ENCODE data around the gene ELL2.

The ELL2 gene

DNA sequence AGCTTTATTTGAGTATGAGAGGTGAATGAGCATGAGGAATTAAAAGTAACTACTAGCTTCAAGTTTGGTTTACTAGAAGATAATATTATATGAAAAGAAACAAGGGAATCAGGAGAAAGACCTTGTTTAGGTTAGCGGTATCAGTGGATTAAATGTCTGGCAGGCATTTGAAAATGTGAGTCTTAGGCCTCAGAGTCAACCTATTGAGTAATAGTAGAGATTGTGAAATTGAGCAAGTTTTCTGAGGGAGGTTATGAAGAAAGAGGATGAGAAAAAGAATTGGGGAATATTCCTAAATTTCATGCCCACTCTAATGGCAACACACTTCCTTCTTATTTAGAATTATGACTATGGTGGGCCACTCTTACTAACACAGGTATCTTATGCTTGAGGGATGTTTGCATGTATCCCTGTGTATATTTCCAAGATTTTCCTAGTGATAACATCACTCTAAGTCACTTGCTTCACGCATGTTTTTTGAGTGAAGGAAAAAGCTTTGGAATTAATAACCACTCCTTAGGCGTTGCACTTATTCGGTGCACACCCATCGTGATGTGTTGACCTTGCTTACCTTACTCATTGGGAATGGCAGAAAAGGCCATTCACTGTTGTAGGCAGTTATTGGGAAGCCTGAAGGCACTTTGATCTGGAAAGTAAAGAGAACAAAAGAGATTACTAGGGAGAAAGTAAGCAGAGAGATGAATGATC is 8.2 kb upstream of the ELL2 start:
- Mint-ChIP-seq H3K27me3 (peaks cover 8% of the 10 kb centered on the region), H3K27ac (no peak overlapping the region), H3K4me3 (no peak overlapping the region), H3K4me1 (no peaks in the 10 kb centered on the region), H3K36me3 (no peaks in the 10 kb centered on the region), H3K9me3 (no peaks in the 10 kb centered on the region)
- CTCF ChIA-PET, result interaction anchor here (0.6 kb wide), 1 partner anchor 527 kb away, joined by 5 read pairs; no protein-coding TSS in a partner anchor
- no peak for DNase-seq

DNA sequence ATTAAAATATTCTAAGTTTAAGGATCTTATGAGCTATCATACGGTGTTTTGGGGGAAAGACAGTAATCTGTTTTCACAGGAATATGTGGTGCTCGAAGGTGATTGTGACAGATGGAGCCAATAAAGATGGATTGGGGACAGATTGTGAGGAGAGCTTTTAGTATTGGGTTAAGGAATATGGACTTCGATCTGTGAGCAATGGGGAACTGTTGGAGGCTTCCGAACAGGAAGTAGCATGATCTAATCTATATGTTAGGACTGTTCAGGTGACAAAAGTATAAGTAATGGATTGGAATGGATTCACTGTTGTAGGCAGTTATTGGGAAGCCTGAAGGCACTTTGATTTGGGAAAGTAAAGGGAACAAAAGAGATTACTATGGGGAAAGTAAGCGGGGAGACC is 7.4 kb upstream of the ELL2 start:
- Mint-ChIP-seq H3K27me3 (peaks cover 7% of the 10 kb centered on the region), H3K27ac (no peak overlapping the region), H3K9me3 (no peaks in the 10 kb centered on the region), H3K4me3 (no peak overlapping the region), H3K36me3 (no peaks in the 10 kb centered on the region), H3K4me1 (no peaks in the 10 kb centered on the region)
- DNase-seq, result no peak
- CTCF ChIA-PET, result interaction anchor here (0.6 kb wide), 1 partner anchor 527 kb away, joined by 5 read pairs; no protein-coding TSS in a partner anchor

GRCh38 chr5:95967236-95967635 is 5.6 kb upstream of the ELL2 start:
- Mint-ChIP-seq H3K27ac (no peak overlapping the region), H3K36me3 (no peaks in the 10 kb centered on the region), H3K27me3 (peaks cover 9% of the 10 kb centered on the region), H3K4me3 (no peak overlapping the region), H3K4me1 (peaks cover 5% of the 10 kb centered on the region), H3K9me3 (no peaks in the 10 kb centered on the region)
- no peak for DNase-seq
- CTCF ChIA-PET, result interaction anchor here (2.0 kb wide), 1 partner anchor 109 kb away, joined by 4 read pairs; no protein-coding TSS in a partner anchor

DNA sequence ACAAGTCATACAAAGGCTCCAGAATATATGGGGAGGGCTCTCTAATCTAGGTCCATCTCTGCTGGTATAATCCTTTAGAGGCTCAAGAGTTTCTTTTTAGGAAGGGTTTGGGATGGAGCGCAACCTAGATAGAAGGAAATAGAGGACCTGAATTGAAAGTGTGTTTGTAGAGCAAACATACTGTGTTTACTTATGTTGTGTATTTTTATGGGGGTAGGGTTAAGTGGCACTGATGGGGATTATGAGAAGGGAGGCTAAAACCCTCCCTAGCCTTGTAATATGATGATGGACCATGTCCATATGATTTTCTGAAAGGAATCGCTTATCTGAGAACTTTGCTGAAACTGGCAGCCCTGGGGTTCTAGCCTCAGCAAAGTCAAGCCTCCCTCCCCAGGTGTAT is 4.4 kb upstream of the ELL2 start:
- Mint-ChIP-seq H3K4me1 (peaks cover 11% of the 10 kb centered on the region), H3K27ac (no peak overlapping the region), H3K9me3 (no peaks in the 10 kb centered on the region), H3K4me3 (no peak overlapping the region), H3K27me3 (peaks cover 15% of the 10 kb centered on the region), H3K36me3 (no peaks in the 10 kb centered on the region)
- DNase-seq, result no peak
- CTCF ChIA-PET, result no interaction called here

GRCh38 chr5:95963650-95964410 is 2.2 kb upstream of the ELL2 start:
- H3K36me3 Mint-ChIP-seq, result no peaks in the 10 kb centered on the region
- H3K27ac Mint-ChIP-seq, result no peak overlapping the region
- peaks cover 24% of the 10 kb centered on the region for H3K27me3 Mint-ChIP-seq
- no peak for DNase-seq
- CTCF ChIA-PET, result interaction anchor here (3.2 kb wide), 1 partner anchor 373 kb away, joined by 16 read pairs; no protein-coding TSS in a partner anchor
- no peak overlapping the region for H3K4me3 Mint-ChIP-seq
- H3K4me1 Mint-ChIP-seq, result peaks cover 31% of the 10 kb centered on the region
- no peaks in the 10 kb centered on the region for H3K9me3 Mint-ChIP-seq

DNA sequence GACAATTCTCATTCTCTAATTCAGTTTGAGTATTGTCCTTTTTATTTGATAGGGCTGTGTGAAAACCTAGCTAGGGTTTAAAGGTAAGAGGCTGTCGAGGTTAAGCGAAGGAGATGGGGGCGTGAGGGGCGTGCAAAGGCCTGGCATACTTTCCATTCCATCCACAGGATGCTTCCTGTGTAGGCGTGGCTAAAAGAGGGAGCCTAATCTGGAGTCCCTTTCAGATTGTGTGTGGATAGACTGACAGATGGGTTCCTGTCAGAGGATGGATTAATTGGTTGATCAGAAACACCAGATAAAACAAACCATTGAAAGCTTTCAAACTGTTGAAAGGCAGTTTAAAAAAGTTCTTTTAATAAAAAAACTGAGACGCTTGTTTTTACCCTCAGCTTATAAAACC is 1.1 kb upstream of the ELL2 start:
- H3K4me3 Mint-ChIP-seq, result peak overlapping the region; percentile 89
- CTCF ChIA-PET, result interaction anchor here (1.0 to 3.2 kb wide), 2 partner anchors 374 to 640 kb away, joined by 3 to 16 read pairs; no protein-coding TSS in a partner anchor
- DNase-seq, result peak; percentile 27
- peak overlapping the region; percentile 89 for H3K27ac Mint-ChIP-seq
- H3K9me3 Mint-ChIP-seq, result no peaks in the 10 kb centered on the region
- peaks cover 24% of the 10 kb centered on the region for H3K27me3 Mint-ChIP-seq
- no peaks in the 10 kb centered on the region for H3K36me3 Mint-ChIP-seq
- peaks cover 31% of the 10 kb centered on the region for H3K4me1 Mint-ChIP-seq

- Mint-ChIP-seq H3K27me3 (peaks cover 24% of the 10 kb centered on the region), H3K36me3 (no peaks in the 10 kb centered on the region), H3K4me1 (peaks cover 31% of the 10 kb centered on the region), H3K9me3 (no peaks in the 10 kb centered on the region), H3K27ac (peak overlapping the region; percentile 89), H3K4me3 (peak overlapping the region; percentile 89)
- CTCF ChIA-PET, result interaction anchor here (1.0 to 3.2 kb wide), 2 partner anchors 374 to 641 kb away, joined by 3 to 16 read pairs; no protein-coding TSS in a partner anchor
- no peak for DNase-seq
Observed at GRCh38 chr5:95962475-95962773, 773 bp upstream of the ELL2 start.

DNA sequence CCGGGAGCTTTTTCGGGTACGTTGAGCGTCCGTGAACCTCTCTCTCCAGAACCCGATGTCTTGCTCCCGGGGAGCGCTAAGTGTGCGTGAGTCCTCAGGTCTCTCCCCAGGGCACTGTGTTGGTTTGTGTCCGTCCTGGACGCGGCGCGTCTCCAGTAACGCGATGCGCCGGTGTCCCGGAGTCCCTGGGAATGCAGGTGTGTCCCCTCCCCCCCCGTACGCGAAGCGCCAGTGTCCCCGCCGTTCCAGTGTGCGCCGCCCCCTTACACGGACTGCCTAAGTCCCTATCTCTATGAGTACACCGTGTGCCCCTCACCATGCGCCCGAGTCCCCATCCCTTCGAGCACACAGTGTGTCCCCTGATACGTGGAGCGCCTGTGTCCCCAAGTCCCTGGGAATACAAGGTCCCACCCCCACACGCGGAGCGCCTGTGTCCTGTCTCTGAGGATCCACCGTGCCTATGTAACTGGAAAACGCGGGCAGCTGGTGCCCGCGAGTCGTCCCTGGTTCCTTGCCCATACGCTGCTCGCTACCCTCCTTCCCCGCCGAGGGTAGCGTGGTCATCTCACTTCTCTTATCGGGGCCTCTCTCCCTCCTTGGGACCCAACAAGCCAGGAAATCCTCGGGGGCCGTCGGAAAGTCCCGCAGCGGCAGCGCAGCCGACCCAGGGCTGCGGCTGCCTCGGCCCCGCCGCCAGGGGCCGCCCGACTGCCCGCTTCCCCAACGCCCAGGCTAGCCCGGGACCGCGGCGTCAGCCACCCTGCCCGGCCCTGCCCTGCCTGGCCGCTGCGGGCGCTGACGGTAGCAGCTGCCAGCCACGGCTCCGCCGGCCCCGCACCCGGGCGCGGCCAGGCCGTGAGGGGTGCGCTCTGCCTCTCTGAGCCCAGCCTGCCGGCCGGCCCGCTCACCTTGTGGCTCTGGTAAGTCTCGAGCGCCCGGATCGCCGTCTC is 709 bp downstream of the ELL2 start:
- Mint-ChIP-seq H3K4me1 (peaks cover 31% of the 10 kb centered on the region), H3K9me3 (no peaks in the 10 kb centered on the region), H3K36me3 (no peaks in the 10 kb centered on the region), H3K27ac (peak overlapping the region; percentile 89), H3K4me3 (peak overlapping the region; percentile 95), H3K27me3 (peaks cover 20% of the 10 kb centered on the region)
- DNase-seq, result peak; percentile 79
- CTCF ChIA-PET, result interaction anchor here (0.6 to 3.2 kb wide), 9 partner anchors 13 to 377 kb away, joined by 3 to 16 read pairs (median 4); no protein-coding TSS in a partner anchor

DNA sequence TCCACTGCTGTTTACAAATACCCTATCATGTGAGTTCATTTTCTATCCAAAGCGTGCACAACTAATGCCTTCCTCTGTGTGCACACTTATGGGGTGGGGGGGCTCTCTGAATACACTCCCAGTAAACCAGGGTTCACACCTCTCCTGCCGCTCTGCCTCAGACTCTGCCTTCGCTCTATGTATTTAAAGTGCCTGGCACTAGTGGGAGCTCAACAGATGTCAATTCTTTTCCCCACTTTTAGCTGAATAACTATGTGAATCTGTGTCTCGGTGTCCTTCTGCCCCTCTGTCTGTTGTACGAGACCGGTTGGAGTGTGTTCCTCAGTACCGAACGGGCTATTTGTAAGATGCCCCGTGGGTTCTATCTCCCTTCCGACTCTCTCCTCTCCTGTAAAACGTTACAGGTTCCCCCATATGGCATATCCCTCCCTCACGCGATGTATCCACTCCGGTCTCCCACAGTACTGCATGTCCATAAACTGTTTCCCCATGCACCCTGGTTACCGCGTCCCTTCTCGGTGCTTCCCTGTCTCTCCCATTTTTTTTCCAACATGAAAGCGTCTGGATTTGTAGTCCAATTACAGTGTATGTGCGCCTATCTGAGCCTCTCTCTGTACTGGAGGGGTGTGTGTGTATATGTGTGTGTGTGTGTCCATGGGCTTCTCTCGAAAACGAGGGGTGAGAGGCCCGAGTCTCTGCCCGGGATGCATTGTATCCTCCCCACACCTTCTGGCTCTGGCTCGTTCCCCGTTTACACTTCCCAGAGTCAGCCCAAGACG is 1.6 kb downstream of the ELL2 start:
- peak; percentile 23 for DNase-seq
- H3K27ac Mint-ChIP-seq, result no peak overlapping the region
- no peaks in the 10 kb centered on the region for H3K9me3 Mint-ChIP-seq
- CTCF ChIA-PET, result interaction anchor here (0.6 to 1.6 kb wide), 7 partner anchors 12 to 378 kb away, joined by 3 to 4 read pairs (median 3); no protein-coding TSS in a partner anchor
- H3K4me1 Mint-ChIP-seq, result peaks cover 31% of the 10 kb centered on the region
- peak overlapping the region; percentile 95 for H3K4me3 Mint-ChIP-seq
- H3K27me3 Mint-ChIP-seq, result peaks cover 20% of the 10 kb centered on the region
- H3K36me3 Mint-ChIP-seq, result no peaks in the 10 kb centered on the region

GRCh38 chr5:95959051-95959887 is 2.4 kb downstream of the ELL2 start:
- peaks cover 20% of the 10 kb centered on the region for H3K27me3 Mint-ChIP-seq
- H3K4me1 Mint-ChIP-seq, result peaks cover 31% of the 10 kb centered on the region
- H3K27ac Mint-ChIP-seq, result no peak overlapping the region
- H3K9me3 Mint-ChIP-seq, result no peaks in the 10 kb centered on the region
- CTCF ChIA-PET, result interaction anchor here (0.7 to 2.1 kb wide), 6 partner anchors 11 to 376 kb away, joined by 3 to 5 read pairs (median 4); no protein-coding TSS in a partner anchor
- DNase-seq, result no peak
- H3K36me3 Mint-ChIP-seq, result no peaks in the 10 kb centered on the region
- peak overlapping the region; percentile 95 for H3K4me3 Mint-ChIP-seq

DNA sequence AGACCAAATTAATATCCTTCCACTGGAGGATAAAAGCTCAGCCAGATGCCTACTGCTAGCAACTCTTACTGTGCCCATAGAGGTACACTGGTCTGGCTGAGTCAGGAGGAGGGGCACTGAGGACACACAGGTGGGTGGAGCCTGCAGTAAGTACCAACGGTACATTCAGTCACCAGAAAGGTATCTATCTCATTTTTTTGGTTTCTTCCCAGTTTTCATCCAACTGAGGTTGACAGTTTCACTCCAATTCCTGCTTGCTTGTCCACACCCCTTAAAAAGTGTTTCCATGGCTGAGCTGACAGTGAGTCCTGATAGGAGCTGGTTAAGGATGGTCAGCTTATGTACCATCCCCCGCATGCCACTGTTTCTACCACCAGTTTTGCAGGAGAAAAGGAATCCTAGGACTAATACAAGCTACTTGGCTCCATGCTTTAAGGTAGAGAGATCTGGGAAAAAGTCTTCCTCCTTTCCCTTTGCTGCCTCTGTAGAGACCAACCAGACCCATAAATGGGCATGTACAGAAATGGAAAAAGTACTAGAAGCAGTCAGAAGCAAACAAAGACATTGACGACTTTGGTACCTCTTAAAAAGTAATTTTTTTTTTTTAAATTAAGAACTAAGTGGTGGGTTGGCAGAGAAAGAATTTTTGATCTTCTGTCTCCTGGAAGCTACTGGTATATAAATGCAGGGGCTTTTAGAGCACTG is 3.2 kb downstream of the ELL2 start:
- no peaks in the 10 kb centered on the region for H3K36me3 Mint-ChIP-seq
- H3K4me3 Mint-ChIP-seq, result no peak overlapping the region
- H3K4me1 Mint-ChIP-seq, result peaks cover 31% of the 10 kb centered on the region
- H3K27ac Mint-ChIP-seq, result no peak overlapping the region
- H3K9me3 Mint-ChIP-seq, result no peaks in the 10 kb centered on the region
- CTCF ChIA-PET, result interaction anchor here (1.3 to 2.1 kb wide), 4 partner anchors 10 to 376 kb away, joined by 3 to 5 read pairs (median 4); no protein-coding TSS in a partner anchor
- peaks cover 20% of the 10 kb centered on the region for H3K27me3 Mint-ChIP-seq
- DNase-seq, result no peak
